ENCODE results near the gene CD96.
"Not testable (repeated sequence)": the region's sequence is repeated elsewhere in the genome, so short reads cannot be mapped to it uniquely, and the experiment has no call there.

Gene CD96

DNA sequence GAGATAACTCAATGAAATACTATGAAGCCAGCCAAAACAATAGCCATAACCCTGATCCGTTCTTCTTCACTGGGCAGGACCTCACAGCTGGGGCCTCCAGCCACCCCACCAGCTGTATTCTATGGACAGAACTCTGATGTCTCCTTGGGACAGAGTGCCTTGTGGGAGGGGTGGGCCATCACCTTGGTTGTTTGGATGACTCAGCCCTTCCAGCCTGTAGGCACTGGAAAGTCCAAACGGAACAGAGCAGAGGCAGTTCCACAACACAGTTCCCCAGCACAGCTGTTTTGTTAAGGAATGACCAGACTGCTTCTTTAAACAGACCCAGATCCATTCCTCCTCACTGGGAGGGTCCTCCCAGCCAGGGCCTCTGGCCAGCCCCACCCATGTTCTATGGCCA is 85.1 kb downstream of the CD96 start:
- TF ChIP-seq, protein P1, sequence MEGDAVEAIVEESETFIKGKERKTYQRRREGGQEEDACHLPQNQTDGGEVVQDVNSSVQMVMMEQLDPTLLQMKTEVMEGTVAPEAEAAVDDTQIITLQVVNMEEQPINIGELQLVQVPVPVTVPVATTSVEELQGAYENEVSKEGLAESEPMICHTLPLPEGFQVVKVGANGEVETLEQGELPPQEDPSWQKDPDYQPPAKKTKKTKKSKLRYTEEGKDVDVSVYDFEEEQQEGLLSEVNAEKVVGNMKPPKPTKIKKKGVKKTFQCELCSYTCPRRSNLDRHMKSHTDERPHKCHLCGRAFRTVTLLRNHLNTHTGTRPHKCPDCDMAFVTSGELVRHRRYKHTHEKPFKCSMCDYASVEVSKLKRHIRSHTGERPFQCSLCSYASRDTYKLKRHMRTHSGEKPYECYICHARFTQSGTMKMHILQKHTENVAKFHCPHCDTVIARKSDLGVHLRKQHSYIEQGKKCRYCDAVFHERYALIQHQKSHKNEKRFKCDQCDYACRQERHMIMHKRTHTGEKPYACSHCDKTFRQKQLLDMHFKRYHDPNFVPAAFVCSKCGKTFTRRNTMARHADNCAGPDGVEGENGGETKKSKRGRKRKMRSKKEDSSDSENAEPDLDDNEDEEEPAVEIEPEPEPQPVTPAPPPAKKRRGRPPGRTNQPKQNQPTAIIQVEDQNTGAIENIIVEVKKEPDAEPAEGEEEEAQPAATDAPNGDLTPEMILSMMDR (conservative IDR thresholded peaks at IDR 0.05; ENCODE audit: low read depth, low read length), result no peak
- no peak overlapping the region for H3K4me2 ChIP-seq

DNA sequence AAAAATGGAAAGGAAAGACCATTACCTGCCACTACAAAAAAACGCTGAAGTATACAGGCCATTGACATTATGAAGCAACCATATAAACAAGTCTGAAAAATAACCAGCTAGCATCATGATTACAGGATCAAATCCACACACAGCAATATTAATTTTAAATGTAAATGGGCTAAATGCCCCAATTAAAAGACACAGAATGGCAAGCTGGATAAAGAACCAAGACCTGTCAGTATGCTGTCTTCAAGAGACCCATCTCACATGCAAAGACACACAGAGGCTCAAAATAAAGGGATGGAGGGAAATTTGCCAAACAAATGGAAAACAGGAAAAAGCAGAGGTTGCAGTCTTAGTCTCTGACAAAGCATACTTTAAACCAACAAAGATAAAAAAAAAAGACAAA is 87.0 kb downstream of the CD96 start:
- H3K4me2 ChIP-seq; H4K20me1 ChIP-seq (ENCODE audit: insufficient read depth); H3K9ac ChIP-seq; H3K36me3 ChIP-seq (ENCODE audit: insufficient read depth); H3K4me3 ChIP-seq (IDR thresholded peaks at IDR 0.05; ENCODE audit: insufficient read depth, low read depth, low read length); H2AFZ ChIP-seq (ENCODE audit: low read depth); H3K27me3 ChIP-seq (ENCODE audit: insufficient read depth, low read depth); H3K4me1 ChIP-seq (ENCODE audit: low read depth, poor library complexity, severe bottlenecking); H3K79me2 ChIP-seq (ENCODE audit: insufficient read depth, low read depth); H3K27ac ChIP-seq: not testable (repeated sequence)

More for the DNA sequence above, 85.1 kb downstream of the CD96 start:
- Histone ChIP-seq H4K20me1 (ENCODE audit: insufficient read depth) (no peaks in the 10 kb centered on the region), H3K79me2 (ENCODE audit: insufficient read depth, low read depth) (no peaks in the 10 kb centered on the region), H2AFZ (ENCODE audit: low read depth) (no peak overlapping the region), H3K4me3 (IDR thresholded peaks at IDR 0.05; ENCODE audit: insufficient read depth, low read depth, low read length) (no peak overlapping the region), H3K27me3 (ENCODE audit: insufficient read depth, low read depth) (no peaks in the 10 kb centered on the region), H3K36me3 (ENCODE audit: insufficient read depth) (no peaks in the 10 kb centered on the region), H3K9ac (no peak overlapping the region), H3K27ac (no peak overlapping the region), H3K4me1 (ENCODE audit: low read depth, poor library complexity, severe bottlenecking) (no peaks in the 10 kb centered on the region)

DNA sequence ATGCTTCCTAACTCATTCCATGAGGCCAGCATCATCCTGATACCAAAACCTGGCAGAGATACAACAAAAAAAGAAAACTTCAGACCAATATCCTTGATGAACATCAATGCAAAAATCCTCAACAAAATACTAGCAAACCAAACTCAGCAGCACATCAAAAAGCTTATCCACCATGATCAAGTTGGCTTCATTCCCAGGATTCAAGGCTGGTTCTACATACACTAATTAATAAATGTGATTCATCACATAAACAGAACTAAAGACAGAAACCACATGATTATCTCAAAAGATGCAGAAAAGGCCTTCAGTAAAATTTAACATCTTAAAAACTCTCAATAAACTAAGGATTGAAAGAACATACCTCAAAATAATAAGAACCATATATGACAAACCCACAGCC is 88.6 kb downstream of the CD96 start:
- H3K4me1 ChIP-seq (ENCODE audit: low read depth, poor library complexity, severe bottlenecking); H4K20me1 ChIP-seq (ENCODE audit: insufficient read depth); H3K27me3 ChIP-seq (ENCODE audit: insufficient read depth, low read depth); H3K4me2 ChIP-seq; H3K27ac ChIP-seq; H3K36me3 ChIP-seq (ENCODE audit: insufficient read depth); H3K9ac ChIP-seq; H2AFZ ChIP-seq (ENCODE audit: low read depth); H3K4me3 ChIP-seq (IDR thresholded peaks at IDR 0.05; ENCODE audit: insufficient read depth, low read depth, low read length); H3K79me2 ChIP-seq (ENCODE audit: insufficient read depth, low read depth): not testable (repeated sequence)

GRCh38 chr3:111635403-111635802 is 93.4 kb downstream of the CD96 start:
- H3K79me2 ChIP-seq (ENCODE audit: insufficient read depth, low read depth), result no peaks in the 10 kb centered on the region
- no peaks in the 10 kb centered on the region for H3K27me3 ChIP-seq (ENCODE audit: insufficient read depth, low read depth)
- no peaks in the 10 kb centered on the region for H3K4me1 ChIP-seq (ENCODE audit: low read depth, poor library complexity, severe bottlenecking)
- H3K4me3 ChIP-seq (IDR thresholded peaks at IDR 0.05; ENCODE audit: insufficient read depth, low read depth, low read length), result no peak overlapping the region
- H3K27ac ChIP-seq, result no peak overlapping the region
- TF ChIP-seq, protein P1 (conservative IDR thresholded peaks at IDR 0.05; ENCODE audit: low read depth, low read length), result no peak
- H4K20me1 ChIP-seq (ENCODE audit: insufficient read depth), result no peaks in the 10 kb centered on the region
- no peak overlapping the region for H3K4me2 ChIP-seq
- no peaks in the 10 kb centered on the region for H3K36me3 ChIP-seq (ENCODE audit: insufficient read depth)
- H2AFZ ChIP-seq (ENCODE audit: low read depth), result no peak overlapping the region
- H3K9ac ChIP-seq, result no peak overlapping the region

DNA sequence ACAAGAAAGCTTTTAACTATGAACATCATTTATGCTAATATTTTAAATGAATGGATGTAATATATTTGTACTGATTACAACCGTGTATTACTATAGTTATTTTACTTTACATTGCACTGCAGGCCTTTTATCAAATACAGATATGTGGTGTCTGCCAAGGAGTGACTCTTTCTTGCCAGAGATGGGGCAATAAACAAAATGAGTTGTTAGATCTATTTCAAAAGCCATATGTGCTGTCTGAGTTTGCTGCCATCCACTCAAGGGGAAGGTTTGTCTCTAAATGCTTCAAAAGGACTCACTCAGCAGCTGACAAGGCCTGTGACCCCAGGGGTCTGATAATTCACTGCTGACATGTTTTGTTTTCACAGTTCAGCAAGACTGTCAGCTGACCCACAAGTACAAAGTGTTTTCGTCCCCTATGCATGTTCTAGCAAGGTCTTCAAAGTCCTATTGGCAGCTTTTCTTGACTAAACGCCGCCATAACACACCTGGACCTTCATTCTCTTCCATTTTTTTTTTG is 94.4 kb downstream of the CD96 start:
- Histone ChIP-seq H3K27ac (no peak overlapping the region), H3K79me2 (ENCODE audit: insufficient read depth, low read depth) (no peaks in the 10 kb centered on the region), H3K4me3 (IDR thresholded peaks at IDR 0.05; ENCODE audit: insufficient read depth, low read depth, low read length) (no peak overlapping the region), H3K4me1 (ENCODE audit: low read depth, poor library complexity, severe bottlenecking) (no peaks in the 10 kb centered on the region), H3K36me3 (ENCODE audit: insufficient read depth) (no peaks in the 10 kb centered on the region), H3K4me2 (no peak overlapping the region), H3K9ac (no peak overlapping the region), H3K27me3 (ENCODE audit: insufficient read depth, low read depth) (no peaks in the 10 kb centered on the region), H4K20me1 (ENCODE audit: insufficient read depth) (no peaks in the 10 kb centered on the region), H2AFZ (ENCODE audit: low read depth) (no peak overlapping the region)
- TF ChIP-seq, protein P1 (conservative IDR thresholded peaks at IDR 0.05; ENCODE audit: low read depth, low read length), result no peak
